A673 (cell line): ENCODE results near the gene SOD2. TPM values are rescaled to one million over a fixed set of nuclear protein-coding genes. Genes with fewer than 3 reads are reported as not detected.
A peak's percentile ranks its signal among the peaks of the same experiment; 100 is the strongest.
"Not testable (repeated sequence)": the region's sequence is repeated elsewhere in the genome, so short reads cannot be mapped to it uniquely, and the experiment has no call there.

Experiments
- BruUV-seq: library from RNA; stranded (reverse); fragments of 400-500 nt; replicated peaks from 2 replicates; lab custom pipeline; 2021; lab: Mats Ljungman, UMichigan
- CTCF ChIA-PET: fragments of 300-600 bp; sonication (Branson Sonifier 250); formaldehyde crosslinking; loops from one replicate; lab custom pipeline; 2022; ENCODE audit warnings: antibody characterized with exemption; lab: Charles Lee
- POLR2A ChIA-PET: fragments of 300-600 bp; sonication (Branson Sonifier 250); formaldehyde crosslinking; loops from one replicate; lab custom pipeline; 2022; ENCODE audit warnings: antibody characterized with exemption; ENCODE audit not compliant: low non-redundant PET; lab: Charles Lee
- DNase-seq: peaks from one replicate; pipeline ENCODE4 v3.0.0-alpha.2; 2015; ENCODE audit warnings: low spot score
- H3K27ac ChIP-seq: fragments of 200-600 bp; sonication (generic); 2 replicates; pipeline ENCODE4 v1.5.1; 2016; ENCODE audit warnings: mixed run types, low read depth, mild to moderate bottlenecking, mixed read lengths, antibody characterized with exemption, low read length; ENCODE audit not compliant: poor library complexity, severe bottlenecking
- H3K27me3 ChIP-seq: fragments of 200-600 bp; sonication (generic); replicated peaks from 2 replicates; pipeline ENCODE4 v1.6.1; 2017; ENCODE audit warnings: mixed run types, low read depth, mild to moderate bottlenecking, mixed read lengths, antibody characterized with exemption, low read length; ENCODE audit not compliant: insufficient read depth, poor library complexity
- H3K36me3 ChIP-seq: fragments of 200-600 bp; sonication (generic); 2 replicates; pipeline ENCODE4 v1.6.1; 2016; ENCODE audit warnings: mixed run types, mild to moderate bottlenecking, mixed read lengths, antibody characterized with exemption, low read length; ENCODE audit not compliant: insufficient read depth, poor library complexity, severe bottlenecking
- H3K4me1 ChIP-seq: fragments of 200-600 bp; sonication (generic); 2 replicates; pipeline ENCODE4 v1.6.1; 2017; ENCODE audit warnings: mixed run types, mild to moderate bottlenecking, mixed read lengths, antibody characterized with exemption, low read length; ENCODE audit not compliant: insufficient read depth, poor library complexity, severe bottlenecking
- H3K4me3 ChIP-seq: fragments of 200-600 bp; sonication (generic); 2 replicates; pipeline ENCODE4 v1.5.1; 2016; ENCODE audit warnings: low read depth, mixed run types, mild to moderate bottlenecking, mixed read lengths, low read length; ENCODE audit not compliant: poor library complexity, severe bottlenecking
- H3K9me3 ChIP-seq: fragments of 200-600 bp; sonication (generic); 2 replicates; pipeline ENCODE4 v1.6.1; 2016; ENCODE audit warnings: mixed run types, low read depth, mild to moderate bottlenecking, mixed read lengths, antibody characterized with exemption, low read length; ENCODE audit not compliant: poor library complexity, severe bottlenecking
- CTCF ChIP-seq: fragments of 300-800, 200-600 bp; sonication (generic); conservative IDR thresholded peaks from 2 replicates; pipeline ENCODE4 v1.5.1; 2017; ENCODE audit warnings: low read depth, mild to moderate bottlenecking, antibody characterized with exemption, low read length, moderate library complexity, mixed read lengths
- EZH2 ChIP-seq: fragments of 200-600 bp; sonication (generic); IDR thresholded peaks from 2 replicates; pipeline ENCODE4 v1.6.1; 2017; ENCODE audit warnings: borderline replicate concordance, low read depth, mild to moderate bottlenecking, mixed read lengths, antibody characterized with exemption, low read length; ENCODE audit not compliant: poor library complexity, severe bottlenecking
- intact Hi-C: fragments of 100-400 bp; cut with micrococcal nuclease; formaldehyde crosslinking; loops from one replicate; pipeline ENCODE4 v1.10.0; 2022; ENCODE audit not compliant: unreplicated experiment
- total RNA-seq: library from RNA; stranded (reverse); gene quantifications from 2 replicates; pipeline ENCODE4 v1.2.3, GENCODE V29; 2021

SOD2 gene
- total RNA-seq, 1 experiment from 2014 or later: 159 TPM

- DNase-seq: peak; percentile 83
- Histone ChIP-seq H3K9me3 (no peaks in the 10 kb centered on the region), H3K36me3 (peaks cover 8% of the 10 kb centered on the region), H3K27ac (peak overlapping the region; percentile 22), H3K4me3 (peak overlapping the region; percentile 97), H3K4me1 (peaks cover 9% of the 10 kb centered on the region), H3K27me3 (no peaks in the 10 kb centered on the region)
- POLR2A ChIA-PET: no interaction called here
- TSS peak; percentile 65 for BruUV-seq
- CTCF ChIA-PET: interaction anchor here (0.8 kb wide), 1 partner anchor 162 kb away, joined by 7 read pairs; no protein-coding TSS in a partner anchor
- intact Hi-C loops: loop anchor here (2.0 to 10.0 kb wide), 4 partner anchors 36 to 763 kb away; partner anchors contain the start of genes TCP1 and WTAP
- TF ChIP-seq CTCF: peak; percentile 80
- no peak for TF ChIP-seq EZH2
Observed at GRCh38 chr6:159691133-159691962, 1.7 kb downstream of the SOD2 start.

GRCh38 chr6:159690135-159690534 is 2.9 kb downstream of the SOD2 start:
- CTCF ChIA-PET, DNase-seq, H3K27me3 ChIP-seq, H3K27ac ChIP-seq, BruUV-seq, H3K4me1 ChIP-seq, H3K9me3 ChIP-seq, H3K4me3 ChIP-seq: not testable (repeated sequence)
- H3K36me3 ChIP-seq: peaks cover 18% of the 10 kb centered on the region
- intact Hi-C loops: loop anchor here (2.0 to 10.0 kb wide), 4 partner anchors 37 to 765 kb away; partner anchors contain the start of genes TCP1 and WTAP
- POLR2A ChIA-PET: interaction anchor here (0.7 kb wide), 1 partner anchor 9 kb away, joined by 3 read pairs; no protein-coding TSS in a partner anchor

- H3K4me3 ChIP-seq: no peak overlapping the region
- H3K9me3 ChIP-seq: no peaks in the 10 kb centered on the region
- no TSS peak for BruUV-seq
- peaks cover 28% of the 10 kb centered on the region for H3K36me3 ChIP-seq
- H3K27ac ChIP-seq: no peak overlapping the region
- intact Hi-C loops: no loop called here
- ChIA-PET POLR2A (no interaction called here), CTCF (no interaction called here)
- H3K4me1 ChIP-seq: peaks cover 9% of the 10 kb centered on the region
- no peaks in the 10 kb centered on the region for H3K27me3 ChIP-seq
- DNase-seq: no peak
- TF ChIP-seq CTCF (no peak), EZH2 (no peak)
Observed at GRCh38 chr6:159689001-159689400, 4.0 kb downstream of the SOD2 start.
